GM12865 (cell line): ENCODE measurements around the gene BBOF1.
"Not testable (repeated sequence)": the region's sequence is repeated elsewhere in the genome, so short reads cannot be mapped to it uniquely, and the experiment has no call there.

Experiments used
- DNase-seq: peaks from one replicate; pipeline ENCODE4 v3.0.0; 2010; ENCODE audit warnings: low read depth
- H3K4me3 ChIP-seq: 2 replicates; pipeline ENCODE4 v1.5.1; 2011; ENCODE audit warnings: mild to moderate bottlenecking, low read depth, low read length, control low read depth
- CTCF ChIP-seq: IDR thresholded peaks from 2 replicates; pipeline ENCODE4 v1.5.1; 2011; ENCODE audit warnings: low read length, control low read depth, low read depth, inconsistent platforms; ENCODE audit not compliant: insufficient read depth; ENCODE audit errors: missing control alignments

The BBOF1 gene

GRCh38 chr14:74018586-74019407 lies at the start of gene BBOF1, which contains the start of gene ENTPD5:
Gene BBOF1 (plus strand): TSS chr14:74019349. CDS start chr14:74019479, 130 bp downstream.
Gene ENTPD5 (minus strand): TSS chr14:74019288. CDS start chr14:73988102, 31,186 bp downstream.
- DNase-seq = peak; percentile 88
- TF ChIP-seq CTCF = no peak
- H3K4me3 ChIP-seq = peak within 1 kb of the TSS; percentile 87

- no peak overlapping the region for H3K4me3 ChIP-seq
- DNase-seq = no peak
- no peak for TF ChIP-seq CTCF
Measured at GRCh38 chr14:73973497-73973896, 45.7 kb upstream of the BBOF1 start.

GRCh38 chr14:73976125-73976524 lies 43.0 kb upstream of the BBOF1 start:
- no peak overlapping the region for H3K4me3 ChIP-seq
- DNase-seq = no peak
- no peak for TF ChIP-seq CTCF

GRCh38 chr14:73977896-73978295 lies 41.3 kb upstream of the BBOF1 start:
- H3K4me3 ChIP-seq = no peak overlapping the region
- TF ChIP-seq CTCF = no peak
- no peak for DNase-seq

- no peak for TF ChIP-seq CTCF
- DNase-seq = no peak
- no peak overlapping the region for H3K4me3 ChIP-seq
Measured at GRCh38 chr14:73988065-73988464, 31.1 kb upstream of the BBOF1 start.

GRCh38 chr14:73988656-73989055 lies 30.5 kb upstream of the BBOF1 start:
- not testable (repeated sequence) for H3K4me3 ChIP-seq, DNase-seq

GRCh38 chr14:73991092-73991491 lies 28.1 kb upstream of the BBOF1 start:
- no peak overlapping the region for H3K4me3 ChIP-seq
- no peak for TF ChIP-seq CTCF
- DNase-seq = no peak

- not testable (repeated sequence) for H3K4me3 ChIP-seq, DNase-seq
Measured at GRCh38 chr14:73994926-73995325, 24.2 kb upstream of the BBOF1 start.
